GM18505 (cell line): ENCODE measurements around the gene PAIP1.
"Not testable (repeated sequence)": the region's sequence is repeated elsewhere in the genome, so short reads cannot be mapped to it uniquely, and the experiment has no call there.

Experiments used
- ATAC-seq: cut with Tn5 transposase; IDR thresholded peaks from one replicate; pipeline ENCODE4 v1.9.1; 2021; ENCODE audit not compliant: unreplicated experiment
- POLR2A ChIP-seq: IDR thresholded peaks from 4 replicates; pipeline ENCODE4 v1.6.1; 2011; ENCODE audit warnings: borderline replicate concordance; ENCODE audit not compliant: insufficient read depth, insufficient read length; ENCODE audit errors: extremely low read depth

Gene PAIP1

DNA sequence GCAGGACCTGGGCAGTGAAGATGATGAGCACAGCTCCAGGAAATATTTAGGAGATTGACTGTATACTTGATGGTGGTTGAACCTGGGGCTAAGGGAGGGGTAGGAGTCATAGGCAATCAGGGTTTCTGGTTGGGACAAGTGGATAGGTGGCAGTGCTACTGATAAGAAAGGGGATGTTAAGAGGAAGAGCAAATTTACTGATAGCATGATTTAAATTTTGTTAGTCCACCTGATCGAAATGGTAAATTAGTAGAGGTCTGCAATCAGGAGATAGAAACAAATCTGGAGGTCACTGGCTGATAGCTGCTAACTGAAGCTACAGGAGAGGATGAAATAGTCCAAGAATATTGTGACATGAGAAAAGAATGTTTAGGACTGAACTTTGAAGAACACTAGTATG lies 36.3 kb downstream of the PAIP1 start:
- no peak for ATAC-seq
- no peak for TF ChIP-seq POLR2A

DNA sequence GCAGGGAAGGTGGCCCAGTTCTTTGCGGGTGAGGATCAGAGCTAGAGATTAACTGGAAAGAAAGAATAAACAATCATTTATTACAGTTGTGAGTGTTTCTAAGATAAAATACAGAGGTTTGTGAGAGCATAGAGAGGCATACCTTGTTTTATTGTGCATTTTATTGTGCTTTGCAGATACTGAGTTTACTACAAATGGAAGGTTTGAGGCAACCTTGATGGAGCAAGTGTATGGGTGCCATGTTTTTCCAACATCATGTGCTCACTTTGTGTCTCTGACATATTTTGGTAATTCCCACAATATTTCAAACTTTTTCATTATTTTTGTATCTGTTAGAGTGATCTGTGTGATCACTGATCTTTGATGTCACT lies 41.2 kb downstream of the PAIP1 start:
- no peak for ATAC-seq
- TF ChIP-seq POLR2A = no peak

DNA sequence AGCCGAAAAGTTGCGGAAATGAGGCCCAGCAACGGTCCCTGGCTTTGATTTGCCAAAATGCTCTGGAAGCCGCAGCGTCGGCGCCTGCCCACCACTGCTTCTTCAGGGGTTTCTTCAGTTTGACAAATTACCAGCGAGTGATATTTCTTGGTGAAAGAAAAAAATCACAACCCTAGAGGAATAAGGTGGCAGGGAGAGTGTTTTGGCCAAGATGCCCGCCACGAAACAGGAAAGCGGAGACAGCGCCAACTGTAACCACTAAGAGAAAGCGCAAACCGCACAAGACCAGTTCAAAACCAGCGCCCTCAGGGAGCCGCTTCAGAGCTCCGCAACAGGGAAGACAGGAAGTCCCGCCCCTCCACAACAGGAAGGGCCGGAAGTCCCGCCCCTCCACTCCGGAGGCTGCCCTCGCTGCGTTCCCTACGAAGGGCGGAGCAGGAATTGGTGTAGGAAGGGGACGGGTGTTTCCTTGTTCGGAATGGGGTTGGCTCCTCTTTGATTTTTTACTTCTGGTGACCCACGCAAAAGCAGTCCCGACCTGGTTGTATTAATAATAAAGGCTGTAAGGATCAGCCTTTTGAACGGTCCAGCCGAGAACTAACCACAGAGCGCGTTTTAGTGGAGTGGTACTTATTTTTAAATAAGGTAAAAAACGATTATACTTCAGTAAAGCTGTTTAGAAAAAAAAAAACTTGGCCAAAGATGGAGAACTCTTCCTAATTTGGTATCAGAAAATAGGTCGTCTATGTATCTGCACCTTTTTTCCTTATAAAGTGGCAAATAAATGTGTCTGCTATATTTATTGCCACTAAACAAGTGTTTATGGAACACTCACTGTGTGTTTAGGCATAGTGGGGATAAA lies 41.8 kb downstream of the PAIP1 start, which contains the start of gene C5orf34:
Gene C5orf34, minus strand, starts transcription at position 333 of the 862 bp plus-strand sequence. CDS start 5,809 bp downstream, outside the sequence.
- ATAC-seq = peak; percentile 98
- TF ChIP-seq POLR2A = peak; percentile 91

DNA sequence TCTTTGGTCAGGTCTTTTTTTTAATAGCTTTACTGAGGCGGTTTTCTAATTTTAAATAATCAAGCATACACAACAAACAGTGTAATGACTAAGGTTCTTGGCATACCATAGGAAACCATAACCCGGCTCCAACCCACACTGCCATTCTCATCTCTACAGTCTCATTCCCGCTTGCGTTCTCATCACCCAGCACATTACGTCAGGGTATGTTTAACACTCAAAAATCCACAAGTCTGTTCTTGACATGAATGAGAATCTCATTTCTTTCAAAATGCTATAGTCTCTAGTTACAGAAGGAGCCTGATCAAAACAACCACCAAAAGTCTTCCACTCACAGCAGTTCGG lies 42.4 kb downstream of the PAIP1 start:
- no peak for TF ChIP-seq POLR2A
- ATAC-seq = peak; percentile 32

DNA sequence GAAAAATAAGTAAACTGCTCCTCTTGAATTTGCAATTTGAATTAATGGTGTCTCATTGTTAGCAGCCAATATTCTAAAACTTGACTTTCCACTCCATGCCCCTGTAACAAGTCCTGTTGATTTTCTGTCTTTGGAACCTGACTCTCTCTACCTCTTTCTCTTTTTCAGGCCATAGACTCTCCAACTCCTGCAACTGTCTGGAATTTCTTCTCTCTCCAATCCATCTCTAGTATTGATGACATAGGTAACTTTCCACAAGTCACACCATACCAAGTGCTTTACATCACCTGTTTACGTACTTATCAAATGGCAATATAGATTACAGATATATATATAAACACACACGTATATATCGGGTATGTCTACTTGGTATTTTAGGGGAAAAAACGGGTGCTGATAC lies 42.9 kb downstream of the PAIP1 start:
- no peak for TF ChIP-seq POLR2A

DNA sequence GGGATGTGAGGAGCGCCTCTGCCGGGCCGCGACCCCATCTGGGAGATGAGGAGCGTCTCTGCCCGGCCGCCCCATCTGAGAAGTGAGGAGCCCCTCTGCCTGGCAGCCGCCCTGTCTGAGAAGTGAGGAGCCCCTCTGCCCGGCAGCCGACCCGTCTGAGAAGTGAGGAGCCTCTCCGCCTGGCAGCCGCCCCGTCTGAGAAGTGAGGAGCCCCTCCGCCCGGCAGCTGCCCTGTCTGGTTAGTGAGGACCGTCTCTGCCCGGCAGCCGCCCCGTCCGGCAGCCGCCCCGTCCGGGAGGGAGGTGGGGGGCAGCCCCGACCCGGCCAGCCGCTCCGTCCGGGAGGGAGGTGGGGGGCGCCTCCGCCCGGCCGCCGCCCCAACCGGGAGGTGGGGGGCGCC lies 45.8 kb downstream of the PAIP1 start:
- ATAC-seq = not testable (repeated sequence)

More for the DNA sequence above, 42.9 kb downstream of the PAIP1 start:
- ATAC-seq = no peak

DNA sequence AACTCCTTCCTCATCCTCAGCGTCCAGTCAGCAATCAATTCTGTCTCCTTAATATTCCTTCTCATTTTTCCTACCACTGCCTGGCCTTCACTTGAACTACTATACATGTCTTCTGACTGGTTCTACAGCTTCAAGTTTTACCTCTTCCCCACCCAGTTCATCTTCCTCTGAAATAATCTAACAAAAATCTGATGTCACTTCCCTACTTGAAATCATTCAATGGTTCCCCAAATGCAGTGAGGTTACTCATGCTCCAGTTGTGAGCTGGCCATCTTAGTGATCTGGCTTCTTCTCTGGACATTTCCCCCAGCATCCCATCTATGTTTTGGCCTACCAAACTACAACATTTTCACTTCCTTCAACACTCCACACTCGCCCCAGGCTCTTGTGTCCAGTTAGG lies 58.3 kb downstream of the PAIP1 start:
- TF ChIP-seq POLR2A = no peak
- no peak for ATAC-seq

DNA sequence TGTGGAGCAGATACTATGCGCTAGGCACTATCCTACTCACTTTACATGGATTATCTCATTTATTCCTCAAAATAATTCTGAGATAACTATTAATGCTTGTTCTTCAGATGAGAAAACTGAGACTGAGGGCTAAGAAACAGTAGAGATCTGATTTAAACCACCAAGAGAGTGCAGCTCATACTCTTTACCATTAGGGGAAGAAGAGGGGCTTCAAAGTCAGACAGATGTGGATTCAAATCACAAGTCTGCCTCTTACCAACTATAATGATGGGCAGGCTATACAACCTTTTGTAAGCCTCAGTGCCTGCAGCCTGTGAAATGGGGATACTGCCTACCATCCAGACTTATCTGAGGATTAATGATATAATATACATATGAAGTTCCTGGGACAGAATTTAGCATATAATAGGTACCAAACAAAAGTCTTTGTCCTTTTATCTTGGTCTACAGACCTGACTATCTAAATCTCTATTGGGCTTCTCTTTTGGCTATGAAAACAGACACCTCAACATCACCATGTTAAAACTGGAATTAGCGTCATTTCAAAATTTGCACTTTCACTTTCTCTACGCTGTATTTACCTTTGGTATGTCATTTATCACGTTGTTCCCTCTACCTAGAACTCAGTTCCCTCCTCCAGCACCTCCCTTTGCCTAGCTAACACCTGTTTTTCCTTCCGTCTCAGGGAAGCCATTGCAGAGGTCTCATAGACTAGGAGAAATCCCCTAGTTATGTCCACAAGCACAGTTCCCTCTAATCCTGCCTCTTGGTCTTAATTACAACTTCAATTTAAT lies 59.4 kb downstream of the PAIP1 start:
- ATAC-seq = no peak
- TF ChIP-seq POLR2A = no peak

DNA sequence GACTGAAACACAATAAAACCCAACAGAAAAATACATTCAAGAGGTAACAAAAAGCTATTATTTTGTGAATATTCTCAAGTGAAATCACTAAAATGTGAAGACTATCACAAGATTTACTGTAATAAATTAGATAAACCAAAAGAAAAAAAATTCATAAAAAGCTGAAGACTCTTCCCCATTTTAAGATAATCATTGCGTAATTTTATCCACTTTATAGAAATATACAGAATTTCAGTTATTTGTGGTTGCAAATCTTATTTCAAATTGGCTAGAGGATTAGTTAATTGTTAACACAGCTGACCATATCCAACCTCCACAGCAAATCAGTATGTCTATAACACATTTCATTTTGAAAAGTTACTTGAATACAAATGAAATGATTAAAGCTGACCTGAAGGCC lies 65.6 kb downstream of the PAIP1 start:
- no peak for ATAC-seq
- TF ChIP-seq POLR2A = no peak

DNA sequence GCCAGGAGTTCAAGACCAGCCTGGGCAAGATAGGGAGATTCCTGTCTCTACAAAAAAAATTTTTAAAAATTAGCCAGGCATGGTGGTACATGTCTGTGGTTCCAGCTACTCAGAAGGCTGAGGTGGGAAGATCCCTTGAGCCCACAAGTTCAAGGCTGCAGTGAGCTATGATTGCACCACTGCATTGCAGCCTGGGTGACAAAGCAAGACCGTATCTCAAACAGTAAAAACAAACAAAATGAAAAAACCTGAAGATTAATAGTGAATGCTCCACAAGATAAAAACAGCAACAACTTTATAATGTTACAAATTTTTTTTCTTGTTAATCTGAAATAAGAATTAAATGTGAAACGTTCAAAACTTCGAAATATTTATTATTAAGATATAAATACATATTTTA lies 70.5 kb downstream of the PAIP1 start:
- ATAC-seq = no peak
- no peak for TF ChIP-seq POLR2A

DNA sequence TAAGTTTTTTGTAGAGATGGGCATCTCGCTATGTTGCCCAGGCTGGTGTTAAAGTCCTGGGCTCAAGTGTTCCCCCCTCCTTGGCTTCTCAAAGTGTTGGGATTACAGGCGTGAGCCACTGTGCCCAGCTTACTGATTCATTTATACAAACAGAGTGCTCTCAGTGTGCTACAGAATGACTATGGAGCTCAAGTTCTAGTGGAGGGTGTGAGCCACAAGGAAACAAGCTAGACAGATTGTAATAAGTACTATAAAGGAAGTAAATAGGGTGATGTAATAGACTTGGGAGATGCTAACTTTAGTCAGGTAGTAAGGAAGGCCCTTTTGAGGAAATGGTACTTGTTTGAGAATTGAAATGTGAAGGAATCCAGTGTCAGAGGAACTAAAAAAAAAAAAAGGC lies 71.5 kb downstream of the PAIP1 start:
- ATAC-seq = no peak
- no peak for TF ChIP-seq POLR2A

DNA sequence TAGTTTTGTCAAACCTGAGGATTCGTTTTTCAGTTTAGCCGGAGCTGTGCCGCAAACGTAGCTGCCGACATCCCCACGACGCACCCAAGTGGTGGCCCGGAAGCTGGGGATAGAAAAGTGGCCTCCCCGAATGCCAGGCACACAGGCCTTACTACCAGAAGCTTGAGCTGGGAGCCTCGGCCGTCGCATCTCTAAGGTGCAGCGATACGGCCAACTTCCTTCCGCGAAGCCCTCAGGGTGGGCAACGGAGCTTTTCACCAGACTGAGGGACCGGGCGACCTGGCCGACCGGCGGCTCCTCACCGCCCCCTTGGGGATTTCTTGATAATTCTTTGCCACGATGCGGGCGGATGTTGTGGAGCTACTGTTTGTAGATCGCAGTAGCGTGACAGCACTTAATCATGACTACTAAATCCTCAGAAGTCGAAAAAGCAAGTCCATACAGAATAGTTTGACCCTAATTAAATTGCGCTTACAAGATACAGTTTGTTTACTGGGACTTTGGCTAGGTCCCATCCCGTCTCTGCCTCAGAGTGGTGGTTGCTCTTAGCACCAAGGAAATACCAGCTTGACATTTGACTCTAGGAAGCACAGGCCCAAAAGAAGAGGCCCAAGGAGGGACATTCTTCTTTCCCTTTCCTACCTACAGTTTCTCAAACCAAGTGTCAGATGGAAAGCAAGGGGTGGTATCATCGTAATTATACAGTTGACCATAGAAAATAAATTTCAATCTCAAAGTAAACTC lies 72.6 kb downstream of the PAIP1 start:
- no peak for TF ChIP-seq POLR2A
- peak; percentile 72 for ATAC-seq

DNA sequence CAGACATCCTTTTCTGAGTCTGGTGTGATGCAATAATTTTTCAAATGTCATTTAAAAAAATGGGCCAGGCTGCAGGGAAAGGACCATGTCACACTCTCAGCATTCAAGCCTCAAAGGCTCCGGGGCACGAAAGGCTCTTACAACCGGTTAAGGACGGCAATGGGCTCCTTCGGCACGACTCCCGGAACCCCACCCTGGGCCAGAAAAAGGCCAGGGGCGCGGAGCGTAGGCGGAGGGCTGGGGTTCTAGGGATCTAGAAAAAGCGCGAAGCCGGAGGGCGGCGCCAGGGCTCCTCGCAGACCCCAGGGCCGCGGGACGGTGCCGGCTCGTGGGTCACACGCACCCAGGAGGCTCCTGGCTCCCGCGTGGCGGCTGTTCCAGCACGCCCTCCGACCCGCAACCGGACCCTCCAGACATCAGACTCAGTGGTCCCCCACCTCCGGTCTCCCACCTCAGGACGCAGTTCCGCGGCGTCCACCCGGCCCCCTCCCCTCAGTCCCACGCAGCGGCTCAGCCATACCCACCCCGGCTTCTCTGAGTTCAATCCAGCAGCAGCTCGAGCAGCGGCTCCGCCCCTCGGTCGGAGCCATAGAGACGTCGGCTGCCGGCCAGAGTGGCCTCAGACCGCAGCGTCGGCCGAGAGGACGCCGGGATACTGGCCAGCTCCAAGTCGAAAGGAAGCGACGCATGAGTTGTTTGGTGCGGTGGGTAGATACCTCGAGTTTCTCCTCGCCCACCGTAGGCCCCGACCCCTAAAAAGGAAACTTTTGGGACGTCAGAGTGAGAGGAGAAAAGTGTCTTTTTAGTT lies 73.4 kb downstream of the PAIP1 start, which contains the start of gene TMEM267:
Gene TMEM267, minus strand, starts transcription at position 568 of the 808 bp plus-strand sequence. CDS start 29,896 bp downstream, outside the sequence.
- peak; percentile 91 for ATAC-seq
- TF ChIP-seq POLR2A = peak; percentile 85
